HCT116 (cell line): ENCODE results near the gene CT47C1. TPM values are rescaled to one million over a fixed set of nuclear protein-coding genes. Genes with fewer than 3 reads are reported as not detected.

Source experiments
- ATAC-seq: fragments of 200-7000 bp; cut with Tn5 transposase; 2 replicates; pipeline ENCODE4 v1.9.1; 2020; ENCODE audit warnings: mild to moderate bottlenecking, moderate library complexity
- BruUV-seq: library from RNA; stranded (reverse); fragments of 400-500 nt; replicated peaks from 2 replicates; lab custom pipeline; 2021; lab: Mats Ljungman, UMichigan
- CTCF ChIA-PET: fragments of 300-600 bp; sonication (Branson Sonifier 250); formaldehyde crosslinking; loops from one replicate; lab custom pipeline; 2021; ENCODE audit warnings: antibody characterized with exemption; lab: Charles Lee
- POLR2A ChIA-PET: fragments of 300-600, 350-600 bp; sonication (Branson Sonifier 250); formaldehyde crosslinking; loops from one replicate; lab custom pipeline; 2021; ENCODE audit warnings: antibody characterized with exemption; lab: Charles Lee
- RAD21 ChIA-PET, 2 experiments: fragments of 300-600 bp; sonication (Branson Sonifier 250); formaldehyde crosslinking; loops; one replicate each; lab custom pipeline; 2023; ENCODE audit warnings: low total read pairs in 2 of 2; ENCODE audit not compliant: uncharacterized antibody in 2 of 2, unreplicated experiment in 2 of 2, low non-redundant PET in 1 of 2; lab: Charles Lee
- DNase-seq: peaks from one replicate; pipeline ENCODE4 v3.0.0-alpha.2; 2010; ENCODE audit warnings: low read depth, low spot score
- H2AFZ ChIP-seq: fragments of 200-600 bp; shearing (Covaris generic), sonication (generic); 2 replicates; pipeline ENCODE4 v1.6.1; 2017; ENCODE audit warnings: low read depth, mixed run types, mixed read lengths, antibody characterized with exemption, low read length; ENCODE audit not compliant: poor library complexity, severe bottlenecking
- H3K27ac ChIP-seq: 2 replicates; pipeline ENCODE4 v1.5.1; 2012; ENCODE audit warnings: low read depth, low read length
- H3K27me3 ChIP-seq: fragments of 200-600 bp; sonication (generic); 2 replicates; pipeline ENCODE4 v1.6.1; 2016; ENCODE audit warnings: mixed run types, low read length, mixed read lengths; ENCODE audit not compliant: insufficient read depth
- H3K36me3 ChIP-seq, 2 experiments: fragments of 200-500 bp in 1 of 2; fragments of 200-600 bp in 1 of 2; sonication (Bioruptor generic) in 1 of 2; sonication (generic) in 1 of 2; 2 replicates each; pipeline versions ENCODE4 v1.5.1 to v1.6.1; 2014 to 2016; ENCODE audit warnings: low read length in 2 of 2, inconsistent platforms in 1 of 2, mixed read lengths in 1 of 2, mixed run types in 1 of 2; ENCODE audit not compliant: insufficient read depth in 2 of 2, control insufficient read depth in 1 of 2
- H3K4me1 ChIP-seq, 2 experiments: fragments of 200-600 bp in 1 of 2; sonication (generic) in 1 of 2; 2 replicates each; pipeline versions ENCODE4 v1.5.1 to v1.6.1; 2012 to 2017; ENCODE audit warnings: low read length in 2 of 2, inconsistent platforms in 1 of 2, mild to moderate bottlenecking in 1 of 2, mixed read lengths in 1 of 2, mixed run types in 1 of 2, moderate library complexity in 1 of 2; ENCODE audit not compliant: insufficient read depth in 2 of 2, control insufficient read depth in 1 of 2
- H3K4me2 ChIP-seq: fragments of 200-600 bp; sonication (generic); 2 replicates; pipeline ENCODE4 v1.6.1; 2017; ENCODE audit warnings: mixed run types, low read length, mixed read lengths
- H3K4me3 ChIP-seq, 2 experiments: fragments of 200-600 bp in 1 of 2; sonication (generic) in 1 of 2; replicated peaks in 1 of 2; 2 replicates each; pipeline ENCODE4 v1.5.1; 2011 to 2016; ENCODE audit warnings: low read length in 2 of 2, control low read depth in 1 of 2, low read depth in 1 of 2, mild to moderate bottlenecking in 1 of 2, mixed read lengths in 1 of 2, mixed run types in 1 of 2
- H3K79me2 ChIP-seq: fragments of 200-600 bp; sonication (generic); 2 replicates; pipeline ENCODE4 v1.6.1; 2017; ENCODE audit warnings: mild to moderate bottlenecking, mixed run types, low read length, moderate library complexity, mixed read lengths; ENCODE audit not compliant: insufficient read depth
- H3K9ac ChIP-seq: fragments of 200-600 bp; sonication (generic); 2 replicates; pipeline ENCODE4 v1.6.1; 2016; ENCODE audit warnings: low read length, mixed read lengths
- H3K9me2 ChIP-seq: fragments of 200-600 bp; sonication (generic), shearing (Covaris generic); 2 replicates; pipeline ENCODE4 v1.6.1; 2017; ENCODE audit warnings: mixed run types, mild to moderate bottlenecking, moderate library complexity; ENCODE audit not compliant: insufficient read depth
- H3K9me3 ChIP-seq, 2 experiments: fragments of 200-500 bp in 1 of 2; fragments of 200-600 bp in 1 of 2; sonication (Bioruptor generic) in 1 of 2; sonication (generic) in 1 of 2; 2 replicates each; pipeline ENCODE4 v1.6.1; 2014 to 2017; ENCODE audit warnings: low read length in 2 of 2, mixed read lengths in 2 of 2, inconsistent platforms in 1 of 2, low read depth in 1 of 2, mild to moderate bottlenecking in 1 of 2, mixed run types in 1 of 2, moderate library complexity in 1 of 2; ENCODE audit not compliant: control insufficient read depth in 1 of 2, insufficient read depth in 1 of 2
- H4K20me1 ChIP-seq: fragments of 200-600 bp; sonication (generic), shearing (Covaris generic); 2 replicates; pipeline ENCODE4 v1.6.1; 2017; ENCODE audit warnings: mixed run types, mild to moderate bottlenecking, moderate library complexity; ENCODE audit not compliant: insufficient read depth
- CBX3 ChIP-seq: IDR thresholded peaks from 2 replicates; pipeline ENCODE4 v1.6.1; 2012; ENCODE audit warnings: low read depth
- CEBPB ChIP-seq: IDR thresholded peaks from 2 replicates; pipeline ENCODE4 v1.6.1; 2012; ENCODE audit warnings: low read depth
- EGR1 ChIP-seq: IDR thresholded peaks from 2 replicates; pipeline ENCODE4 v1.6.1; 2012; ENCODE audit warnings: low read depth
- ELF1 ChIP-seq: IDR thresholded peaks from 2 replicates; pipeline ENCODE4 v1.6.1; 2012; ENCODE audit warnings: low read depth, borderline replicate concordance
- EZH2 ChIP-seq: fragments of 200-600 bp; sonication (generic); IDR thresholded peaks from 2 replicates; pipeline ENCODE4 v1.6.1; 2017; ENCODE audit warnings: antibody characterized with exemption, mixed run types
- EZH2phosphoT487 ChIP-seq: fragments of 200-600 bp; IDR thresholded peaks from 2 replicates; pipeline ENCODE4 v1.6.1; 2018; ENCODE audit warnings: antibody characterized with exemption, borderline replicate concordance
- FOSL1 ChIP-seq: IDR thresholded peaks from 2 replicates; pipeline ENCODE4 v1.6.1; 2012; ENCODE audit warnings: low read depth
- JUND ChIP-seq: IDR thresholded peaks from 2 replicates; pipeline ENCODE4 v1.6.1; 2012
- POLR2AphosphoS5 ChIP-seq: IDR thresholded peaks from 2 replicates; pipeline ENCODE4 v1.6.1; 2011; ENCODE audit warnings: mild to moderate bottlenecking, low read depth, low read length, moderate library complexity
- RAD21 ChIP-seq: IDR thresholded peaks from 2 replicates; pipeline ENCODE4 v1.6.1; 2012; ENCODE audit warnings: low read depth, mild to moderate bottlenecking
- SIN3A ChIP-seq: IDR thresholded peaks from 2 replicates; pipeline ENCODE4 v1.6.1; 2012; ENCODE audit warnings: low read depth
- SP1 ChIP-seq: IDR thresholded peaks from 2 replicates; pipeline ENCODE4 v1.6.1; 2012; ENCODE audit warnings: low read depth
- SRF ChIP-seq: IDR thresholded peaks from 2 replicates; pipeline ENCODE4 v1.6.1; 2012; ENCODE audit warnings: low read depth
- YY1 ChIP-seq: IDR thresholded peaks from 2 replicates; pipeline ENCODE4 v1.6.1; 2011; ENCODE audit warnings: low read length, low read depth, moderate library complexity, mild to moderate bottlenecking; ENCODE audit not compliant: insufficient replicate concordance; ENCODE audit errors: extremely low read depth
- ZFX ChIP-seq: fragments of 450-650 bp; IDR thresholded peaks from 2 replicates; pipeline ENCODE4 v1.6.1; 2017
- ZNF274 ChIP-seq: fragments of 200-500 bp; sonication (Bioruptor generic); IDR thresholded peaks from 2 replicates; pipeline ENCODE4 v1.6.1; 2014; ENCODE audit warnings: mild to moderate bottlenecking, low read depth, low read length, inconsistent platforms
- intact Hi-C: fragments of 100-400 bp; cut with micrococcal nuclease; formaldehyde crosslinking; loops from 2 replicates; pipeline ENCODE4 v1.10.0; 2022
- total RNA-seq: library from RNA; stranded (reverse); gene quantifications from one replicate; pipeline ENCODE4 v1.2.1, GENCODE V29; 2021; ENCODE audit not compliant: unreplicated experiment
- TF ChIP-seq, protein P1 (sequence below): IDR thresholded peaks from 2 replicates; pipeline ENCODE4 v1.6.1; 2012; ENCODE audit warnings: low read depth
- TF ChIP-seq, protein P2 (sequence below): IDR thresholded peaks from 2 replicates; pipeline ENCODE4 v1.6.1; 2012
- TF ChIP-seq, protein P3 (sequence below): IDR thresholded peaks from 2 replicates; pipeline ENCODE4 v1.6.1; 2012

The CT47C1 gene
- total RNA-seq, 1 experiment from 2014 or later = not detected

DNA sequence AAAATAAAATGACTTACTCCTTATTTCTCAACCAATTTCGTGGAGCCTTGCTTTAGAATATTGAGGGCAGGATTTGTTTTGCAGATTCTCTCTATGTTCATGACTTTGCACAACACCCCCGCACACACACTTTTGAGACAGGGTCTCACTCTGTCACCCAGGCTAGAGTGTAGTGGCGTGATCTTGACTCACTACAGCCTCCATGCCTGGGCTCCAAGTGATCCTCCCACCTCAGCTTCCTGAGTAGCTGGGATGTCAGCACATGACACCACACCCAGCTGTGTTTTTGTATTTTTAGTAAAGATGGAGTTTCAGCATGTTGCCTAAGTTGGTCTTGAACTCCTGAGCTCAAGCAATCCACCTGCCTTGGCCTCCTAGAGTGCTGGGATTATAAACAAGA, 12.0 kb downstream of the CT47C1 start:
- Histone ChIP-seq H3K9me2 (no peaks in the 10 kb centered on the region), H3K4me2 (no peak overlapping the region), H3K36me3 (no peaks in the 10 kb centered on the region), H2AFZ (no peak overlapping the region), H3K79me2 (no peaks in the 10 kb centered on the region), H3K9ac (no peak overlapping the region), H3K9me3 (no peaks in the 10 kb centered on the region), H3K27ac (no peak overlapping the region), H3K4me1 (no peaks in the 10 kb centered on the region)
- CTCF ChIA-PET = no interaction called here
- ATAC-seq = no peak
- BruUV-seq = no TSS peak
- POLR2A ChIA-PET = no interaction called here
- no peak for DNase-seq
- intact Hi-C loops = no loop called here
- no peak for TF ChIP-seq CEBPB
- TF ChIP-seq EGR1 = no peak
- TF ChIP-seq, all 23 proteins: peak for 0
- Histone ChIP-seq H3K27me3 (0 out of 2 replicates have a peak, but pooled peaks cover 4% of the 10 kb centered on the region), H4K20me1 (no peaks in the 10 kb centered on the region), H3K4me3 (no peak overlapping the region)
- RAD21 ChIA-PET = no interaction called here

DNA sequence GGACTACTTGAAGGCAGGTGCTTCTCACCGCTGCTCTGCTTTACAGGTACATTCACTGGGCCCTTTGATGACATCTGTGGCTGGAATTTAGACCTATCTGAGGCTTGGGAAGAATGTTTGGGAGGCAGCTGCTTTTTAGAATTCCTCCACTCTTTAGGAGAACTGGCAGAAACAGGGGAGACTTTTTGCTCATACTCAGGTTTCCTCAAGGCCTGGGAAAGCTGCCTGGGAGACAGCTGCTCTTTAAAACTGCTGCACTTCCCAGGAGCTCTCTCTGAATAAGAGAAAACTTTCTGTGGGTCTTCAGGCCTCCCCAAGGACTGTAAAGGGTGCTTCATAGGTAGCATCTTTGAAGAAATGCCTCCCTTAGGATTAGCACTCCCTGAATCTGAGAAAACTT, 14.3 kb downstream of the CT47C1 start:
- H3K79me2 ChIP-seq = no peaks in the 10 kb centered on the region
- RAD21 ChIA-PET = no interaction called here
- no peak overlapping the region for H3K27ac ChIP-seq
- H3K4me1 ChIP-seq = no peaks in the 10 kb centered on the region
- H4K20me1 ChIP-seq = no peaks in the 10 kb centered on the region
- H2AFZ ChIP-seq = no peak overlapping the region
- H3K4me3 ChIP-seq = no peak overlapping the region
- TF ChIP-seq RAD21 (no peak), POLR2AphosphoS5 (no peak), CBX3 (no peak), EZH2 (no peak), EGR1 (no peak), YY1 (no peak), CEBPB (no peak), FOSL1 (no peak), SRF (no peak), EZH2phosphoT487 (no peak), ELF1 (no peak), SIN3A (no peak), JUND (no peak), ZNF274 (no peak), SP1 (no peak), ZFX (no peak)
- TF ChIP-seq, protein P1, sequence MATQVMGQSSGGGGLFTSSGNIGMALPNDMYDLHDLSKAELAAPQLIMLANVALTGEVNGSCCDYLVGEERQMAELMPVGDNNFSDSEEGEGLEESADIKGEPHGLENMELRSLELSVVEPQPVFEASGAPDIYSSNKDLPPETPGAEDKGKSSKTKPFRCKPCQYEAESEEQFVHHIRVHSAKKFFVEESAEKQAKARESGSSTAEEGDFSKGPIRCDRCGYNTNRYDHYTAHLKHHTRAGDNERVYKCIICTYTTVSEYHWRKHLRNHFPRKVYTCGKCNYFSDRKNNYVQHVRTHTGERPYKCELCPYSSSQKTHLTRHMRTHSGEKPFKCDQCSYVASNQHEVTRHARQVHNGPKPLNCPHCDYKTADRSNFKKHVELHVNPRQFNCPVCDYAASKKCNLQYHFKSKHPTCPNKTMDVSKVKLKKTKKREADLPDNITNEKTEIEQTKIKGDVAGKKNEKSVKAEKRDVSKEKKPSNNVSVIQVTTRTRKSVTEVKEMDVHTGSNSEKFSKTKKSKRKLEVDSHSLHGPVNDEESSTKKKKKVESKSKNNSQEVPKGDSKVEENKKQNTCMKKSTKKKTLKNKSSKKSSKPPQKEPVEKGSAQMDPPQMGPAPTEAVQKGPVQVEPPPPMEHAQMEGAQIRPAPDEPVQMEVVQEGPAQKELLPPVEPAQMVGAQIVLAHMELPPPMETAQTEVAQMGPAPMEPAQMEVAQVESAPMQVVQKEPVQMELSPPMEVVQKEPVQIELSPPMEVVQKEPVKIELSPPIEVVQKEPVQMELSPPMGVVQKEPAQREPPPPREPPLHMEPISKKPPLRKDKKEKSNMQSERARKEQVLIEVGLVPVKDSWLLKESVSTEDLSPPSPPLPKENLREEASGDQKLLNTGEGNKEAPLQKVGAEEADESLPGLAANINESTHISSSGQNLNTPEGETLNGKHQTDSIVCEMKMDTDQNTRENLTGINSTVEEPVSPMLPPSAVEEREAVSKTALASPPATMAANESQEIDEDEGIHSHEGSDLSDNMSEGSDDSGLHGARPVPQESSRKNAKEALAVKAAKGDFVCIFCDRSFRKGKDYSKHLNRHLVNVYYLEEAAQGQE = no peak
- TF ChIP-seq, protein P2, sequence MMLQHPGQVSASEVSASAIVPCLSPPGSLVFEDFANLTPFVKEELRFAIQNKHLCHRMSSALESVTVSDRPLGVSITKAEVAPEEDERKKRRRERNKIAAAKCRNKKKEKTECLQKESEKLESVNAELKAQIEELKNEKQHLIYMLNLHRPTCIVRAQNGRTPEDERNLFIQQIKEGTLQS = no peak
- TF ChIP-seq, protein P3, sequence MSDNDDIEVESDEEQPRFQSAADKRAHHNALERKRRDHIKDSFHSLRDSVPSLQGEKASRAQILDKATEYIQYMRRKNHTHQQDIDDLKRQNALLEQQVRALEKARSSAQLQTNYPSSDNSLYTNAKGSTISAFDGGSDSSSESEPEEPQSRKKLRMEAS = no peak
- H3K36me3 ChIP-seq = no peaks in the 10 kb centered on the region
- no peaks in the 10 kb centered on the region for H3K9me2 ChIP-seq
- no TSS peak for BruUV-seq
- ATAC-seq (no peak), DNase-seq (no peak)
- CTCF ChIA-PET = no interaction called here
- H3K9ac ChIP-seq = no peak overlapping the region
- POLR2A ChIA-PET = no interaction called here
- H3K27me3 ChIP-seq = 0 out of 2 replicates have a peak, but pooled peaks cover 4% of the 10 kb centered on the region
- intact Hi-C loops = no loop called here
- no peaks in the 10 kb centered on the region for H3K9me3 ChIP-seq
- no peak overlapping the region for H3K4me2 ChIP-seq
